Lower leg skin (tissue), 3 donors: Measurements from ENCODE around the gene ACSF3.

Source experiments
- CTCF ChIP-seq, 3 donors: fragments of 450-650 bp; IDR thresholded peaks; one replicate each; pipeline ENCODE4 v1.5.1; 2016; ENCODE audit warnings: antibody characterized with exemption in 3 of 3, mild to moderate bottlenecking in 3 of 3, moderate library complexity in 2 of 3
- POLR2A ChIP-seq, 2 donors: fragments of 450-650 bp; IDR thresholded peaks; one replicate each; pipeline ENCODE4 v1.6.1; 2016 to 2017; ENCODE audit warnings: antibody characterized with exemption in 2 of 2, mild to moderate bottlenecking in 1 of 2, moderate library complexity in 1 of 2

GRCh38 chr16:89093602-89094251 is at the start of gene ACSF3:
- TF ChIP-seq CTCF (IDR thresholded peaks at IDR 0.05) (no peak), POLR2A (IDR thresholded peaks at IDR 0.05) (no peak)
